Breast epithelium (tissue), 4 donors: ENCODE results near the gene TRIM38. TPM values are rescaled to one million over a fixed set of nuclear protein-coding genes. Genes with fewer than 3 reads are reported as not detected.
A peak's percentile ranks its signal among the peaks of the same experiment; 100 is the strongest.
"Not testable (repeated sequence)": the region's sequence is repeated elsewhere in the genome, so short reads cannot be mapped to it uniquely, and the experiment has no call there.

Experiments
- DNase-seq, 2 donors: peaks; one replicate each; pipeline ENCODE4 v3.0.0-alpha.2; 2019; ENCODE audit warnings: low spot score in 2 of 2
- H3K27ac ChIP-seq, 2 donors: fragments of 200-600 bp; sonication (generic) in 1 of 2; one replicate each; pipeline ENCODE4 v1.5.1; 2016 to 2019; ENCODE audit warnings: mild to moderate bottlenecking in 1 of 2
- H3K27me3 ChIP-seq, 2 donors: fragments of 200-600 bp; sonication (generic) in 1 of 2; one replicate each; pipeline versions ENCODE4 v1.5.1 to v1.6.0; 2017 to 2019; ENCODE audit warnings: control low read depth in 1 of 2, mild to moderate bottlenecking in 1 of 2
- H3K36me3 ChIP-seq: fragments of 200-600 bp; one replicate; pipeline ENCODE4 v1.5.1; 2019
- H3K4me1 ChIP-seq, 2 donors: fragments of 200-600 bp; sonication (generic); one replicate each; pipeline ENCODE4 v1.5.1; 2016 to 2019; ENCODE audit warnings: control low read depth in 1 of 2
- H3K4me3 ChIP-seq, 3 donors: fragments of 200-600 bp; sonication (generic); 1 replicate in 2 of 3; 2 replicates in 1 of 3; pipeline ENCODE4 v1.5.1; 2016 to 2019; ENCODE audit warnings: mild to moderate bottlenecking in 3 of 3, moderate library complexity in 2 of 3
- H3K9me3 ChIP-seq, 2 donors: fragments of 200-600 bp; sonication (generic) in 1 of 2; one replicate each; pipeline ENCODE4 v1.5.1; 2016 to 2019; ENCODE audit warnings: control low read depth in 1 of 2
- CTCF ChIP-seq, 3 donors: fragments of 450-650 bp; IDR thresholded peaks; one replicate each; pipeline ENCODE4 v1.5.1; 2016 to 2017; ENCODE audit warnings: antibody characterized with exemption in 3 of 3, mild to moderate bottlenecking in 3 of 3, moderate library complexity in 3 of 3
- POLR2A ChIP-seq: fragments of 450-650 bp; IDR thresholded peaks from one replicate; pipeline ENCODE4 v1.6.1; 2016; ENCODE audit warnings: antibody characterized with exemption, mild to moderate bottlenecking, moderate library complexity
- POLR2AphosphoS5 ChIP-seq, 3 donors: sonication (generic); formaldehyde crosslinking; IDR thresholded peaks; one replicate each; pipeline ENCODE4 v1.6.1; 2017; ENCODE audit warnings: antibody characterized with exemption in 3 of 3
- intact Hi-C: fragments of 100-400 bp; cut with DNase I; formaldehyde crosslinking; loops from one replicate; pipeline ENCODE4 v1.15.1; 2023; ENCODE audit warnings: low total_unique reads
- total RNA-seq, 3 donors: library from RNA; depleted of rRNA; stranded (reverse); fragments of >200 nt; gene quantifications; one replicate each; pipeline ENCODE4 v1.1.0, GENCODE V29; 2016

Gene TRIM38
- total RNA-seq, 3 donors from 2014 or later: 11.8 to 16.2 (median 12.1) TPM

GRCh38 chr6:26006086-26006939, 43.7 kb downstream of the TRIM38 start:
- Histone ChIP-seq H3K36me3 (no peaks in the 10 kb centered on the region), H3K9me3 (no peaks in the 10 kb centered on the region), H3K27ac (peak overlapping the region; percentile 41 to 56), H3K27me3 (no peaks in the 10 kb centered on the region), H3K4me3 (no peak overlapping the region), H3K4me1 (no peaks in the 10 kb centered on the region)
- no peak for DNase-seq
- no peak for TF ChIP-seq POLR2AphosphoS5 (IDR thresholded peaks at IDR 0.05)
- TF ChIP-seq POLR2A: no peak
- TF ChIP-seq CTCF (IDR thresholded peaks at IDR 0.05): no peak
- intact Hi-C loops: no loop called here

GRCh38 chr6:26006940-26007305, 44.3 kb downstream of the TRIM38 start:
- intact Hi-C loops, H3K9me3 ChIP-seq, H3K4me3 ChIP-seq, H3K27me3 ChIP-seq, DNase-seq, H3K36me3 ChIP-seq, H3K4me1 ChIP-seq: not testable (repeated sequence)
- H3K27ac ChIP-seq: peak overlapping the region; percentile 41 to 56

GRCh38 chr6:26008470-26008869, 45.9 kb downstream of the TRIM38 start:
- no peaks in the 10 kb centered on the region for H3K9me3 ChIP-seq
- TF ChIP-seq POLR2AphosphoS5 (IDR thresholded peaks at IDR 0.05) (no peak), CTCF (IDR thresholded peaks at IDR 0.05) (no peak), POLR2A (no peak)
- no peaks in the 10 kb centered on the region for H3K36me3 ChIP-seq

GRCh38 chr6:26009817-26010216, 47.2 kb downstream of the TRIM38 start:
- Histone ChIP-seq H3K36me3 (no peaks in the 10 kb centered on the region), H3K4me3 (no peak overlapping the region), H3K4me1 (no peaks in the 10 kb centered on the region), H3K27me3 (no peaks in the 10 kb centered on the region), H3K9me3 (no peaks in the 10 kb centered on the region), H3K27ac (no peak overlapping the region)
- TF ChIP-seq POLR2A: no peak
- no peak for TF ChIP-seq CTCF (IDR thresholded peaks at IDR 0.05)
- no peak for TF ChIP-seq POLR2AphosphoS5 (IDR thresholded peaks at IDR 0.05)
- intact Hi-C loops: no loop called here
- DNase-seq: no peak

More at GRCh38 chr6:26008470-26008869, 45.9 kb downstream of the TRIM38 start:
- Histone ChIP-seq H3K27ac (no peak overlapping the region), H3K4me1 (no peaks in the 10 kb centered on the region), H3K4me3 (no peak overlapping the region), H3K27me3 (no peaks in the 10 kb centered on the region)
- intact Hi-C loops: no loop called here
- DNase-seq: no peak

- Histone ChIP-seq H3K27me3 (no peaks in the 10 kb centered on the region), H3K36me3 (no peaks in the 10 kb centered on the region), H3K27ac (no peak overlapping the region), H3K4me3 (no peak overlapping the region), H3K9me3 (no peaks in the 10 kb centered on the region), H3K4me1 (no peaks in the 10 kb centered on the region)
- DNase-seq: no peak
- intact Hi-C loops: no loop called here
- TF ChIP-seq POLR2AphosphoS5 (IDR thresholded peaks at IDR 0.05) (no peak), CTCF (IDR thresholded peaks at IDR 0.05) (no peak), POLR2A (no peak)
These were observed 49.5 kb downstream of the TRIM38 start for GRCh38 chr6:26012061-26012460.

- H3K27me3 ChIP-seq, H3K27ac ChIP-seq, DNase-seq, H3K4me1 ChIP-seq, intact Hi-C loops, H3K9me3 ChIP-seq, H3K36me3 ChIP-seq, H3K4me3 ChIP-seq: not testable (repeated sequence)
These were observed 51.8 kb downstream of the TRIM38 start for GRCh38 chr6:26014386-26014785.
